SJCRH30 (cell line): ENCODE results near the gene CPO. TPM values are rescaled to one million over a fixed set of nuclear protein-coding genes. Genes with fewer than 3 reads are reported as not detected.

ENCODE experiments used
- DNase-seq, 2 experiments: peaks; one replicate each; pipeline ENCODE4 v3.0.0-alpha.2; 2015 to 2020
- H3K27ac ChIP-seq: fragments of 250-450 bp; sonication (Bioruptor Pico); 2 replicates; pipeline ENCODE4 v1.5.1; 2020; ENCODE audit warnings: mild to moderate bottlenecking, moderate library complexity
- H3K27me3 ChIP-seq: fragments of 250-450 bp; sonication (Bioruptor Pico); 2 replicates; pipeline ENCODE4 v1.5.1; 2020; ENCODE audit warnings: mild to moderate bottlenecking, moderate library complexity
- H3K36me3 ChIP-seq: fragments of 250-450 bp; sonication (Bioruptor Pico); 2 replicates; pipeline ENCODE4 v1.5.1; 2020; ENCODE audit warnings: mild to moderate bottlenecking, moderate library complexity
- H3K4me1 ChIP-seq: fragments of 250-450 bp; sonication (Bioruptor Pico); 2 replicates; pipeline ENCODE4 v1.5.1; 2020; ENCODE audit warnings: mild to moderate bottlenecking, moderate library complexity
- H3K4me3 ChIP-seq: fragments of 250-450 bp; sonication (Bioruptor Pico); 2 replicates; pipeline ENCODE4 v1.5.1; 2020; ENCODE audit warnings: mild to moderate bottlenecking, moderate library complexity
- H3K9me3 ChIP-seq: fragments of 250-450 bp; sonication (Bioruptor Pico); replicated peaks from 2 replicates; pipeline ENCODE4 v1.5.1; 2020; ENCODE audit warnings: mild to moderate bottlenecking, moderate library complexity
- total RNA-seq: library from RNA; depleted of rRNA; stranded (reverse); fragments of >200 nt; shearing (Covaris generic); gene quantifications from 2 replicates; pipeline ENCODE4 v1.2.3, GENCODE V29; 2014

CPO gene
- total RNA-seq, 1 experiment from 2014 or later: not detected

DNA sequence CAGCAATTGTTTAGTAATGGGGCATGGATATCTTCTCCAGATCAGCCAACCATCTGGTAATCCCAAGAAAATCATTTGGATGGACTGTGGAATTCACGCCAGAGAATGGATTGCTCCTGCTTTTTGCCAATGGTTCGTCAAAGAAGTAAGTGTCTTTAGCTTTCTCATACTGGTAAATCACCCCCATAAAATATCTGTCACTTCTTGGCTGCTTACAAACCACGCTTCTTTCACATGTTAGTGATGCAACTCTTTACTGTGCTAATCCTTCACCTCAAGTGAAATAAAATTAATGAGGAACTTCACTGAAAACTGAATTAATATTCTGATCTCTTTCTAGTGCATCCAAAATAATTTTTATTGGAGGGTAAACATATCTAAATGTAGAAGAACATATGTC is 18.9 kb downstream of the CPO start:
- Histone ChIP-seq H3K4me3 (no peak overlapping the region), H3K36me3 (no peaks in the 10 kb centered on the region), H3K4me1 (no peaks in the 10 kb centered on the region), H3K27ac (no peak overlapping the region), H3K27me3 (no peaks in the 10 kb centered on the region), H3K9me3 (no peaks in the 10 kb centered on the region)
- DNase-seq: no peak

DNA sequence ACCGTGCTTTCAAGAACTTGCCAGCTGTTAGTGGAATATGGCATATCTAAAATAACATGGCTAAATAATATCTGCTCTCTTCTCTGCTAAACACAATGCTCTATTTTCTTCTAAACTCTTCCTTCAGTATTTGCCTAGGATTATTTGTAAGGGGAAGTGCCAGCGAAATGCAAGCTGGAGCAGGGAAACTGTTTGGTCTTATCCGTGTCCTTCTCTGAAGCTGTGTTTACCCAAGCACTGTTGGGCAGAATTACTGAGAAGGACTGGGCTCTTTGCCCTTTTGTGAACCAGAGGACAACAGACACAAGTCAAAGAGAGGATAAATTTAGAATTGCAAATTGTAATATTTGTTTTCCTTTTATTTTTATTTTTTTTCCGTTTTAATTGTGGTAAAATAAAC is 23.6 kb downstream of the CPO start:
- Histone ChIP-seq H3K27me3 (no peaks in the 10 kb centered on the region), H3K27ac (no peak overlapping the region), H3K9me3 (no peaks in the 10 kb centered on the region), H3K4me3 (no peak overlapping the region), H3K36me3 (no peaks in the 10 kb centered on the region), H3K4me1 (no peaks in the 10 kb centered on the region)
- no peak for DNase-seq

- Histone ChIP-seq H3K4me3 (no peak overlapping the region), H3K27ac (no peak overlapping the region), H3K36me3 (no peaks in the 10 kb centered on the region), H3K9me3 (no peaks in the 10 kb centered on the region), H3K4me1 (no peaks in the 10 kb centered on the region), H3K27me3 (no peaks in the 10 kb centered on the region)
- no peak for DNase-seq
Measured at GRCh38 chr2:206968134-206969086, 29.1 kb downstream of the CPO start.

- Histone ChIP-seq H3K27ac (no peak overlapping the region), H3K27me3 (no peaks in the 10 kb centered on the region), H3K4me1 (no peaks in the 10 kb centered on the region), H3K36me3 (no peaks in the 10 kb centered on the region), H3K4me3 (no peak overlapping the region), H3K9me3 (no peaks in the 10 kb centered on the region)
- no peak for DNase-seq
Measured at GRCh38 chr2:206969192-206969591, 29.9 kb downstream of the CPO start.

GRCh38 chr2:206970589-206971360 is 31.5 kb downstream of the CPO start:
- H3K36me3 ChIP-seq: no peaks in the 10 kb centered on the region
- H3K9me3 ChIP-seq: no peaks in the 10 kb centered on the region
- no peaks in the 10 kb centered on the region for H3K27me3 ChIP-seq
- no peak overlapping the region for H3K27ac ChIP-seq
- no peak for DNase-seq
- no peak overlapping the region for H3K4me3 ChIP-seq
- H3K4me1 ChIP-seq: no peaks in the 10 kb centered on the region

DNA sequence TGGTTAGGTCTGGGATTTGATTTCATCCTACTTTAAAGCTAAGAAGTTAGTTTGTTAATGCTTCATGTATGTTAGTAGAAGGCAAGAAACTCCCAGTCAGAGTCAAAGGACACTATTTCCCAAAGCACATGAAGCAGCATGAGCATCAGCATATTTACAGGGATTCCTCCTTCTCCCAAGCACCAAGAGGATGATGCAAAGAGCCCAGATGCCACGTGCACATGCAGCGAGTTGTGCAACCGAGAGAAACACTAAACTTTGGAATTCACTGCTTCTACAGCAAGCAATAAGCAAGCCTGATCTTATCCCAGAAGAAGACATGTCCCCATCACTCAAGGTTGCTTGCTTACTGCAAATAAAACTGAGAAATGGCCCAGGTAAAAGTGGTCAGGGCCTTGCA is 32.5 kb downstream of the CPO start:
- Histone ChIP-seq H3K4me1 (no peaks in the 10 kb centered on the region), H3K27me3 (no peaks in the 10 kb centered on the region), H3K4me3 (no peak overlapping the region), H3K36me3 (no peaks in the 10 kb centered on the region), H3K27ac (no peak overlapping the region), H3K9me3 (no peaks in the 10 kb centered on the region)
- DNase-seq: no peak

GRCh38 chr2:206974551-206974950 is 35.2 kb downstream of the CPO start:
- no peaks in the 10 kb centered on the region for H3K4me1 ChIP-seq
- no peaks in the 10 kb centered on the region for H3K36me3 ChIP-seq
- DNase-seq: no peak
- no peaks in the 10 kb centered on the region for H3K9me3 ChIP-seq
- no peak overlapping the region for H3K4me3 ChIP-seq
- no peaks in the 10 kb centered on the region for H3K27me3 ChIP-seq
- H3K27ac ChIP-seq: no peak overlapping the region

GRCh38 chr2:206978746-206979145 is 39.4 kb downstream of the CPO start:
- no peak overlapping the region for H3K27ac ChIP-seq
- H3K4me3 ChIP-seq: no peak overlapping the region
- H3K4me1 ChIP-seq: no peaks in the 10 kb centered on the region
- no peak for DNase-seq
- no peaks in the 10 kb centered on the region for H3K36me3 ChIP-seq
- H3K9me3 ChIP-seq: no peaks in the 10 kb centered on the region
- no peaks in the 10 kb centered on the region for H3K27me3 ChIP-seq

GRCh38 chr2:206979365-206979764 is 40.0 kb downstream of the CPO start:
- DNase-seq: no peak
- no peak overlapping the region for H3K27ac ChIP-seq
- no peaks in the 10 kb centered on the region for H3K4me1 ChIP-seq
- H3K27me3 ChIP-seq: no peaks in the 10 kb centered on the region
- no peak overlapping the region for H3K4me3 ChIP-seq
- no peaks in the 10 kb centered on the region for H3K9me3 ChIP-seq
- H3K36me3 ChIP-seq: no peaks in the 10 kb centered on the region

- no peak for DNase-seq
- Histone ChIP-seq H3K36me3 (no peaks in the 10 kb centered on the region), H3K4me1 (no peaks in the 10 kb centered on the region), H3K27me3 (no peaks in the 10 kb centered on the region), H3K4me3 (no peak overlapping the region), H3K27ac (no peak overlapping the region), H3K9me3 (no peaks in the 10 kb centered on the region)
Measured at GRCh38 chr2:206979922-206980321, 40.6 kb downstream of the CPO start.

DNA sequence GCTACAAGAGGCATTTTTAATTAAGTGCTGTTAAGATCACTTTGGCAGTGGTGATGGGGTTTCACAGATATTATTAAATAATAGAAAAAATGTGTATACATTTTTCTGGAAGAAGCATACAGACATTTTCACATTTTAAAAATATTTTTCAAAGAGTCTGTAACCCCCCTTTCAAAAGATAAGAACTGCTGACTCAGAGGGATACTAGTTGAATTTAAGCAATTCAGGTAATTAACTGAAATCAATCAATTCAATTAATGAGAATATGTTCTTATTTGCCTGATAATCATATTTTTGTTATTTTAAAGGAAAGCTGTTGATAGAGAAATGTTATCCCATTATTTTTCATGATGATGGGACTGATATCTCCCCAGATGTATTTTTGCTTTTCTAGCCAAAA is 41.1 kb downstream of the CPO start:
- no peak overlapping the region for H3K27ac ChIP-seq
- no peaks in the 10 kb centered on the region for H3K27me3 ChIP-seq
- H3K4me1 ChIP-seq: no peaks in the 10 kb centered on the region
- no peaks in the 10 kb centered on the region for H3K9me3 ChIP-seq
- H3K4me3 ChIP-seq: no peak overlapping the region
- no peaks in the 10 kb centered on the region for H3K36me3 ChIP-seq
- DNase-seq: no peak

DNA sequence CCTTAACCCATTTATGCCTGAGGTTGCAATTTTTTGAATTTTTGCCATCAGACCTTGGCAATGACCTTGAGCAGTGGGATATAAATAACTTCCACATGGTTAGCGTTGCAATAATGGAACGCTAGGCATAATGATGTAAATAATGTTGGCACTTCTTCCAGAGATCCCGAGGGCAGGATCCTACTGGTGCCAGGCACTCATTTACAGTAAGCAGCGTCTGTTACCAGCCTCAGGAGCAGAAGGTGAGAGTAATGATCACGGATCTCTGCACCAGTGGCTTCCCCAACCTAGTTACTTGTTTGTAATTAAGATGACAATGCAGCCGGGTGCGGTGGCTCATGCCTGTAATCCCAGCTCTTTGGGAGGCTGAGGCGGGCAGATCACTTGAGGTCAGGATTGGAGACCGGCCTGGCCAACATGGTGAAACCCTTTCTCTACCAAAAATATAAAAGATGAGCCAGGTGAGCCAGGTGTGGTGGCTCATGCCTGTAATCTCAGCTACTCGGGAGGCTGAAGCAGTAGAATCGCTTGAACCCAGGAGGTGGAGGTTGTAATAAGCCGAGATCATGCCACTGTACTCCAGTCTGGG is 41.9 kb downstream of the CPO start:
- DNase-seq: no peak
- Histone ChIP-seq H3K4me1 (no peaks in the 10 kb centered on the region), H3K27me3 (no peaks in the 10 kb centered on the region), H3K9me3 (no peaks in the 10 kb centered on the region), H3K4me3 (no peak overlapping the region), H3K36me3 (no peaks in the 10 kb centered on the region), H3K27ac (no peak overlapping the region)

GRCh38 chr2:206981739-206982340 is 42.5 kb downstream of the CPO start:
- H3K27me3 ChIP-seq: no peaks in the 10 kb centered on the region
- H3K9me3 ChIP-seq: no peaks in the 10 kb centered on the region
- no peaks in the 10 kb centered on the region for H3K36me3 ChIP-seq
- no peak overlapping the region for H3K4me3 ChIP-seq
- no peaks in the 10 kb centered on the region for H3K4me1 ChIP-seq
- DNase-seq: peak; percentile 42 to 74
- H3K27ac ChIP-seq: no peak overlapping the region

GRCh38 chr2:206982360-206982955 is 43.1 kb downstream of the CPO start:
- Histone ChIP-seq H3K4me3 (no peak overlapping the region), H3K27me3 (no peaks in the 10 kb centered on the region), H3K4me1 (no peaks in the 10 kb centered on the region), H3K27ac (no peak overlapping the region), H3K9me3 (no peaks in the 10 kb centered on the region), H3K36me3 (no peaks in the 10 kb centered on the region)
- no peak for DNase-seq
